PC-9 (cell line): ENCODE results near the gene PHF21B. TPM values are rescaled to one million over a fixed set of nuclear protein-coding genes. Genes with fewer than 3 reads are reported as not detected.

Experiments used
- BruUV-seq: library from RNA; stranded (reverse); fragments of 400-500 nt; replicated peaks from 2 replicates; lab custom pipeline; 2021; lab: Mats Ljungman, UMichigan
- CTCF ChIA-PET: fragments of 300-600 bp; sonication (Branson Sonifier 250); formaldehyde crosslinking; loops from one replicate; lab custom pipeline; 2022; ENCODE audit warnings: antibody characterized with exemption; lab: Charles Lee
- POLR2A ChIA-PET: fragments of 300-600 bp; sonication (Branson Sonifier 250); formaldehyde crosslinking; loops from one replicate; lab custom pipeline; 2022; ENCODE audit warnings: antibody characterized with exemption; ENCODE audit not compliant: unreplicated experiment; lab: Charles Lee
- DNase-seq, 2 experiments: peaks; one replicate each; pipeline versions ENCODE4 v3.0.0 to v3.0.0-alpha.2; 2015 to 2022; ENCODE audit warnings: mixed read lengths in 1 of 2
- H2AFZ ChIP-seq: fragments of 200-600 bp; sonication (generic); 2 replicates; pipeline ENCODE4 v1.8.1; 2017; ENCODE audit warnings: antibody characterized with exemption
- H3F3A ChIP-seq: fragments of 200-600 bp; sonication (generic); 2 replicates; pipeline ENCODE4 v1.8.1; 2017; ENCODE audit warnings: antibody characterized with exemption, mild to moderate bottlenecking, low read depth; ENCODE audit not compliant: insufficient read depth
- H3K27ac ChIP-seq: fragments of 200-600 bp; sonication (generic); 2 replicates; pipeline ENCODE4 v1.6.1; 2016; ENCODE audit warnings: mixed run types
- H3K27me3 ChIP-seq: fragments of 200-600 bp; sonication (generic); 2 replicates; pipeline ENCODE4 v1.6.1; 2016; ENCODE audit warnings: low read depth, mixed run types; ENCODE audit not compliant: insufficient read depth
- H3K36me3 ChIP-seq: fragments of 200-600 bp; sonication (generic); 2 replicates; pipeline ENCODE4 v1.6.1; 2016; ENCODE audit warnings: low read depth, mixed run types
- H3K4me1 ChIP-seq: fragments of 200-600 bp; sonication (generic); replicated peaks from 2 replicates; pipeline ENCODE4 v1.6.1; 2016; ENCODE audit warnings: mixed run types; ENCODE audit not compliant: insufficient read depth
- H3K4me2 ChIP-seq: fragments of 200-600 bp; sonication (generic); 2 replicates; pipeline ENCODE4 v1.6.1; 2017; ENCODE audit warnings: mixed run types
- H3K4me3 ChIP-seq: fragments of 200-600 bp; sonication (generic); 2 replicates; pipeline ENCODE4 v1.6.1; 2016; ENCODE audit warnings: mixed run types
- H3K79me2 ChIP-seq: fragments of 200-600 bp; sonication (generic); 2 replicates; pipeline ENCODE4 v1.6.1; 2017; ENCODE audit warnings: low read depth, mixed run types
- H3K9me2 ChIP-seq: fragments of 200-600 bp; sonication (generic); 2 replicates; pipeline ENCODE4 v1.8.1; 2017; ENCODE audit warnings: mild to moderate bottlenecking; ENCODE audit not compliant: insufficient read depth
- H3K9me3 ChIP-seq: fragments of 200-600 bp; sonication (generic); 2 replicates; pipeline ENCODE4 v1.8.1; 2016; ENCODE audit warnings: low read depth; ENCODE audit not compliant: insufficient read depth
- H4K20me1 ChIP-seq: fragments of 200-600 bp; sonication (generic); 2 replicates; pipeline ENCODE4 v1.8.1; 2017; ENCODE audit not compliant: insufficient read depth
- EZH2 ChIP-seq: fragments of 200-600 bp; sonication (generic); IDR thresholded peaks from 2 replicates; pipeline ENCODE4 v1.8.0; 2017; ENCODE audit warnings: antibody characterized with exemption, low read depth
- intact Hi-C: fragments of 100-400 bp; cut with micrococcal nuclease; formaldehyde crosslinking; loops from one replicate; pipeline ENCODE4 v1.10.0; 2022; ENCODE audit not compliant: unreplicated experiment
- total RNA-seq: library from RNA; stranded (reverse); gene quantifications from 2 replicates; pipeline ENCODE4 v1.2.3, GENCODE V29; 2021
- TF ChIP-seq, protein P1 (sequence below): fragments of 200-600 bp; sonication (generic); conservative IDR thresholded peaks from 2 replicates; pipeline ENCODE4 v1.6.1; 2017; ENCODE audit warnings: mixed run types, antibody characterized with exemption, mild to moderate bottlenecking, moderate library complexity

PHF21B gene
- total RNA-seq, 1 experiment from 2014 or later: not detected

GRCh38 chr22:44926491-44927415, 83.1 kb downstream of the PHF21B start:
- H3K27ac ChIP-seq: no peak overlapping the region
- no peak overlapping the region for H2AFZ ChIP-seq
- no peaks in the 10 kb centered on the region for H3K79me2 ChIP-seq
- H3K4me3 ChIP-seq: no peak overlapping the region
- no peaks in the 10 kb centered on the region for H3K4me1 ChIP-seq
- peaks cover 95% of the 10 kb centered on the region for H3K27me3 ChIP-seq
- no peak overlapping the region for H3K4me2 ChIP-seq
- ChIA-PET POLR2A (no interaction called here), CTCF (interaction anchor here (0.7 kb wide), 1 partner anchor 12 kb away, joined by 3 read pairs; no protein-coding TSS in a partner anchor)
- no peaks in the 10 kb centered on the region for H4K20me1 ChIP-seq
- intact Hi-C loops: no loop called here
- no TSS peak for BruUV-seq
- no peak for DNase-seq
- H3K36me3 ChIP-seq: no peaks in the 10 kb centered on the region
- H3K9me2 ChIP-seq: no peaks in the 10 kb centered on the region
- no peaks in the 10 kb centered on the region for H3K9me3 ChIP-seq
- TF ChIP-seq, protein P1, sequence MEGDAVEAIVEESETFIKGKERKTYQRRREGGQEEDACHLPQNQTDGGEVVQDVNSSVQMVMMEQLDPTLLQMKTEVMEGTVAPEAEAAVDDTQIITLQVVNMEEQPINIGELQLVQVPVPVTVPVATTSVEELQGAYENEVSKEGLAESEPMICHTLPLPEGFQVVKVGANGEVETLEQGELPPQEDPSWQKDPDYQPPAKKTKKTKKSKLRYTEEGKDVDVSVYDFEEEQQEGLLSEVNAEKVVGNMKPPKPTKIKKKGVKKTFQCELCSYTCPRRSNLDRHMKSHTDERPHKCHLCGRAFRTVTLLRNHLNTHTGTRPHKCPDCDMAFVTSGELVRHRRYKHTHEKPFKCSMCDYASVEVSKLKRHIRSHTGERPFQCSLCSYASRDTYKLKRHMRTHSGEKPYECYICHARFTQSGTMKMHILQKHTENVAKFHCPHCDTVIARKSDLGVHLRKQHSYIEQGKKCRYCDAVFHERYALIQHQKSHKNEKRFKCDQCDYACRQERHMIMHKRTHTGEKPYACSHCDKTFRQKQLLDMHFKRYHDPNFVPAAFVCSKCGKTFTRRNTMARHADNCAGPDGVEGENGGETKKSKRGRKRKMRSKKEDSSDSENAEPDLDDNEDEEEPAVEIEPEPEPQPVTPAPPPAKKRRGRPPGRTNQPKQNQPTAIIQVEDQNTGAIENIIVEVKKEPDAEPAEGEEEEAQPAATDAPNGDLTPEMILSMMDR: no peak
- TF ChIP-seq EZH2: no peak
- H3F3A ChIP-seq: no peaks in the 10 kb centered on the region

GRCh38 chr22:44926124-44926475, 83.7 kb downstream of the PHF21B start:
- ChIA-PET POLR2A (no interaction called here), CTCF (no interaction called here)
- H2AFZ ChIP-seq: no peak overlapping the region
- no peak for DNase-seq
- no peaks in the 10 kb centered on the region for H4K20me1 ChIP-seq
- H3K4me1 ChIP-seq: no peaks in the 10 kb centered on the region
- H3K27me3 ChIP-seq: peaks cover 97% of the 10 kb centered on the region
- H3F3A ChIP-seq: no peaks in the 10 kb centered on the region
- BruUV-seq: no TSS peak
- no peak overlapping the region for H3K4me3 ChIP-seq
- TF ChIP-seq, protein P1: no peak
- TF ChIP-seq EZH2: no peak
- no peaks in the 10 kb centered on the region for H3K9me3 ChIP-seq
- no peaks in the 10 kb centered on the region for H3K36me3 ChIP-seq
- no peaks in the 10 kb centered on the region for H3K9me2 ChIP-seq
- no peaks in the 10 kb centered on the region for H3K79me2 ChIP-seq
- no peak overlapping the region for H3K27ac ChIP-seq
- H3K4me2 ChIP-seq: no peak overlapping the region
- intact Hi-C loops: no loop called here

DNA sequence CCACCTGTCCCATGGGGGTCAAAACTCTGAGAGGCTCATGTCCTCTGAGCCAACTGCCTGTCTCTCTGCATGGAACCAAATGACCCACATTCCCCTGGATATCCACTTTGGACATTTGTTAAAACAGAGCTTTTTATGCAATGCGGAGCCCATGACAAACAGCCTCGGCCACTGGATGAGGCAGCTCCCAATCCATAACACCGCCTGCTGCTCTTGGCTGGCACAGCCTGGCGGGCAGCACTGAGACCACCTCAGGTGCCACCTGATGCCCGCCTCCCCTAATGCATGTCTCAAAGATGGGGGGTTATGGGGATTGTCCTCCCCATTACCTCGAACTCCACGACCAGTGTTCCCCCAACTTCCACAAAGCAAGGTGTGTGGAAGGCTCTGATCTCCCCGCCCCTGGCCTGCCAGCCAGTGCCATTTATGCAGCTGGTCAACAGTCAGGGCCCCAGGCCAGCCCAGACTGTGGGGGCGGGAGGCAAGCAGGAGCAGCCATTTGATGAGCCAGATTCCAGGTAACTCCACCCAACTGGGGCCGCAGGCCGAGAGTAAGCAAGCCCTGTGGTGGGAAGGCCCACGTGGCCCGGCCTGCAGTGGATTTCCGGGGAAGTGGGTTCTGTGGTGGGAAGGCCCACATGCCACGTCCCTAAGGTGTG, 84.2 kb downstream of the PHF21B start:
- no peaks in the 10 kb centered on the region for H3K9me2 ChIP-seq
- H3K9me3 ChIP-seq: no peaks in the 10 kb centered on the region
- TF ChIP-seq, protein P1: no peak
- no peak for TF ChIP-seq EZH2
- ChIA-PET CTCF (no interaction called here), POLR2A (no interaction called here)
- no peaks in the 10 kb centered on the region for H4K20me1 ChIP-seq
- no peaks in the 10 kb centered on the region for H3K79me2 ChIP-seq
- no TSS peak for BruUV-seq
- intact Hi-C loops: no loop called here
- no peak overlapping the region for H3K4me3 ChIP-seq
- no peak overlapping the region for H3K4me2 ChIP-seq
- no peak for DNase-seq
- no peaks in the 10 kb centered on the region for H3K36me3 ChIP-seq
- no peaks in the 10 kb centered on the region for H3K4me1 ChIP-seq
- H3F3A ChIP-seq: no peaks in the 10 kb centered on the region
- H2AFZ ChIP-seq: no peak overlapping the region
- peaks cover 97% of the 10 kb centered on the region for H3K27me3 ChIP-seq
- H3K27ac ChIP-seq: no peak overlapping the region
